ENCODE measurements around the gene INVS. TPM values are rescaled to one million over a fixed set of nuclear protein-coding genes. Genes with fewer than 3 reads are reported as not detected.
A peak's percentile ranks its signal among the peaks of the same experiment; 100 is the strongest.

INVS gene
- total and polyA plus RNA-seq, 2 experiments from 2014 or later: 8.5 to 17.0 TPM

GRCh38 chr9:100307080-100307479, 208.0 kb downstream of the INVS start:
- no peak overlapping the region for H3K9ac ChIP-seq
- peaks cover 35% of the 10 kb centered on the region for H3F3A ChIP-seq (ENCODE audit: insufficient read depth)
- no peaks in the 10 kb centered on the region for H3K9me3 ChIP-seq (ENCODE audit: low read depth)
- in situ Hi-C loops (cut with MboI): no loop called here
- 59 to 61% methylated on average over 2 of the region's 2 CpGs for WGBS, 2 experiments (ENCODE audit: low coverage in 1 of 2, low lambda C conversion rate in 2 of 2, missing lambda C conversion rate in 2 of 2)
- peaks cover 33% of the 10 kb centered on the region for H3K4me1 ChIP-seq (ENCODE audit: insufficient read depth)
- no peak for TF ChIP-seq EZH2phosphoT487 (IDR thresholded peaks at IDR 0.05; ENCODE audit: insufficient read depth, low read depth)
- TF ChIP-seq EZH2 (IDR thresholded peaks at IDR 0.05; ENCODE audit: insufficient read depth, poor library complexity, severe bottlenecking): no peak
- H2AFZ ChIP-seq: no peak overlapping the region
- H3K4me2 ChIP-seq (ENCODE audit: unreplicated experiment): no peak overlapping the region
- no peaks in the 10 kb centered on the region for H3K9me2 ChIP-seq (ENCODE audit: insufficient read depth)
- no peak overlapping the region for H3K27ac ChIP-seq
- no peak for DNase-seq
- peaks cover 10% of the 10 kb centered on the region for H3K36me3 ChIP-seq (ENCODE audit: low read depth)
- no peaks in the 10 kb centered on the region for H3K27me3 ChIP-seq (replicated peaks; ENCODE audit: insufficient read depth)
- H4K20me1 ChIP-seq (ENCODE audit: insufficient read depth): no peaks in the 10 kb centered on the region
- H3K4me3 ChIP-seq: no peak overlapping the region
- H3K79me2 ChIP-seq (ENCODE audit: insufficient read depth): peaks cover 77% of the 10 kb centered on the region

GRCh38 chr9:100308965-100309564, 210.0 kb downstream of the INVS start:
- no peak overlapping the region for H2AFZ ChIP-seq
- H4K20me1 ChIP-seq (ENCODE audit: insufficient read depth): no peaks in the 10 kb centered on the region
- no peaks in the 10 kb centered on the region for H3K9me2 ChIP-seq (ENCODE audit: insufficient read depth)
- H3K4me3 ChIP-seq: no peak overlapping the region
- no peaks in the 10 kb centered on the region for H3K9me3 ChIP-seq (ENCODE audit: low read depth)
- TF ChIP-seq EZH2 (IDR thresholded peaks at IDR 0.05; ENCODE audit: insufficient read depth, poor library complexity, severe bottlenecking) (no peak), EZH2phosphoT487 (IDR thresholded peaks at IDR 0.05; ENCODE audit: insufficient read depth, low read depth) (no peak)
- peaks cover 35% of the 10 kb centered on the region for H3F3A ChIP-seq (ENCODE audit: insufficient read depth)
- no peak overlapping the region for H3K9ac ChIP-seq
- peaks cover 33% of the 10 kb centered on the region for H3K4me1 ChIP-seq (ENCODE audit: insufficient read depth)
- H3K27ac ChIP-seq: peak overlapping the region; percentile 31
- in situ Hi-C loops (cut with MboI): no loop called here
- H3K4me2 ChIP-seq (ENCODE audit: unreplicated experiment): peak overlapping the region; percentile 37
- 85 to 100% methylated on average over 1 of the region's 1 CpG for WGBS, 2 experiments (ENCODE audit: low coverage in 1 of 2, low lambda C conversion rate in 2 of 2, missing lambda C conversion rate in 2 of 2)
- H3K79me2 ChIP-seq (ENCODE audit: insufficient read depth): peaks cover 83% of the 10 kb centered on the region
- peak; percentile 58 for DNase-seq
- no peaks in the 10 kb centered on the region for H3K27me3 ChIP-seq (replicated peaks; ENCODE audit: insufficient read depth)
- H3K36me3 ChIP-seq (ENCODE audit: low read depth): no peaks in the 10 kb centered on the region; the same call in 1 of the 2 replicates

GRCh38 chr9:100309992-100310391, 210.9 kb downstream of the INVS start:
- Histone ChIP-seq H3K4me1 (ENCODE audit: insufficient read depth) (peaks cover 33% of the 10 kb centered on the region), H3K27me3 (replicated peaks; ENCODE audit: insufficient read depth) (no peaks in the 10 kb centered on the region), H3K4me3 (no peak overlapping the region), H4K20me1 (ENCODE audit: insufficient read depth) (no peaks in the 10 kb centered on the region), H3K79me2 (ENCODE audit: insufficient read depth) (peaks cover 83% of the 10 kb centered on the region), H2AFZ (no peak overlapping the region), H3K36me3 (ENCODE audit: low read depth) (peaks cover 4% of the 10 kb centered on the region; the same call in 1 of the 2 replicates), H3K9me2 (ENCODE audit: insufficient read depth) (no peaks in the 10 kb centered on the region), H3K9me3 (ENCODE audit: low read depth) (no peaks in the 10 kb centered on the region), H3K27ac (peak overlapping the region; percentile 31), H3K4me2 (ENCODE audit: unreplicated experiment) (peak overlapping the region; percentile 37), H3K9ac (no peak overlapping the region), H3F3A (ENCODE audit: insufficient read depth) (peaks cover 35% of the 10 kb centered on the region)
- WGBS, 2 experiments (ENCODE audit: low coverage in 1 of 2, low lambda C conversion rate in 2 of 2, missing lambda C conversion rate in 2 of 2): 83 to 97% methylated on average over 2 of the region's 2 CpGs
- no peak for TF ChIP-seq EZH2 (IDR thresholded peaks at IDR 0.05; ENCODE audit: insufficient read depth, poor library complexity, severe bottlenecking)
- TF ChIP-seq EZH2phosphoT487 (IDR thresholded peaks at IDR 0.05; ENCODE audit: insufficient read depth, low read depth): no peak
- peak; percentile 48 for DNase-seq
- in situ Hi-C loops (cut with MboI): no loop called here

- DNase-seq: no peak
- Histone ChIP-seq H3K27me3 (replicated peaks; ENCODE audit: insufficient read depth) (no peaks in the 10 kb centered on the region), H3K27ac (no peak overlapping the region), H3K9me2 (ENCODE audit: insufficient read depth) (no peaks in the 10 kb centered on the region), H3K9ac (no peak overlapping the region), H4K20me1 (ENCODE audit: insufficient read depth) (peaks cover 7% of the 10 kb centered on the region; the same call in 1 of the 2 replicates), H3K4me3 (no peak overlapping the region), H2AFZ (no peak overlapping the region), H3K36me3 (ENCODE audit: low read depth) (peaks cover 21% of the 10 kb centered on the region; the same call in 1 of the 2 replicates), H3K4me1 (ENCODE audit: insufficient read depth) (peaks cover 14% of the 10 kb centered on the region), H3K79me2 (ENCODE audit: insufficient read depth) (peaks cover 70% of the 10 kb centered on the region), H3F3A (ENCODE audit: insufficient read depth) (peaks cover 27% of the 10 kb centered on the region), H3K4me2 (ENCODE audit: unreplicated experiment) (no peak overlapping the region), H3K9me3 (ENCODE audit: low read depth) (no peaks in the 10 kb centered on the region)
- no peak for TF ChIP-seq EZH2phosphoT487 (IDR thresholded peaks at IDR 0.05; ENCODE audit: insufficient read depth, low read depth)
- no peak for TF ChIP-seq EZH2 (IDR thresholded peaks at IDR 0.05; ENCODE audit: insufficient read depth, poor library complexity, severe bottlenecking)
- in situ Hi-C loops (cut with MboI): no loop called here
- 84 to 88% methylated on average over 4 of the region's 4 CpGs for WGBS, 2 experiments (ENCODE audit: low coverage in 1 of 2, low lambda C conversion rate in 2 of 2, missing lambda C conversion rate in 2 of 2)
Measured at GRCh38 chr9:100315561-100315960, 216.5 kb downstream of the INVS start.

Measured in GM23248 (cell line).